Measurements from ENCODE around the gene SYNPR.

The SYNPR gene

GRCh38 chr3:63597019-63597418 lies 318.9 kb downstream of the SYNPR start:
- H3K4me3 ChIP-seq (replicated peaks; ENCODE audit: low read depth, low read length) = no peak overlapping the region
- TF ChIP-seq, protein P1, sequence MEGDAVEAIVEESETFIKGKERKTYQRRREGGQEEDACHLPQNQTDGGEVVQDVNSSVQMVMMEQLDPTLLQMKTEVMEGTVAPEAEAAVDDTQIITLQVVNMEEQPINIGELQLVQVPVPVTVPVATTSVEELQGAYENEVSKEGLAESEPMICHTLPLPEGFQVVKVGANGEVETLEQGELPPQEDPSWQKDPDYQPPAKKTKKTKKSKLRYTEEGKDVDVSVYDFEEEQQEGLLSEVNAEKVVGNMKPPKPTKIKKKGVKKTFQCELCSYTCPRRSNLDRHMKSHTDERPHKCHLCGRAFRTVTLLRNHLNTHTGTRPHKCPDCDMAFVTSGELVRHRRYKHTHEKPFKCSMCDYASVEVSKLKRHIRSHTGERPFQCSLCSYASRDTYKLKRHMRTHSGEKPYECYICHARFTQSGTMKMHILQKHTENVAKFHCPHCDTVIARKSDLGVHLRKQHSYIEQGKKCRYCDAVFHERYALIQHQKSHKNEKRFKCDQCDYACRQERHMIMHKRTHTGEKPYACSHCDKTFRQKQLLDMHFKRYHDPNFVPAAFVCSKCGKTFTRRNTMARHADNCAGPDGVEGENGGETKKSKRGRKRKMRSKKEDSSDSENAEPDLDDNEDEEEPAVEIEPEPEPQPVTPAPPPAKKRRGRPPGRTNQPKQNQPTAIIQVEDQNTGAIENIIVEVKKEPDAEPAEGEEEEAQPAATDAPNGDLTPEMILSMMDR (IDR thresholded peaks at IDR 0.05; ENCODE audit: low read length, missing control alignments) = no peak
- no peak for DNase-seq (ENCODE audit: low read depth)

DNA sequence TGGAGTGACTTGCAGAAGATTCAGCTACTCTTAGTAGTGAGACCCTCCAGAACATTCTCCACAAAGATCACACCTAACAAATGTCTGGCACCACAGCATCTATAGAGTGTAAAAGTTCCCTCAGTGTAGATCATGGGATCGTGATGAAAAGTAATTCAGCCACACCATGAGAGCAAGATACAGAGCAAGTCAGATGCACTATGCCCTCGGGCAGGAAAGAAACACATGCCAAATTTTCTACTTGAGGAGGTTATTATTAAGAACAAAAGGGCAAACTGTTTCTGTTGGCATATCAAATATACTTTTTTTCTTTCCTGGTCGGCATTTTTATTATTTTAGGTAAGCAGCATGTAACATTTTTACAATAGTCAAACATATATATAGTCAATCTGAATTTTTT lies 329.6 kb downstream of the SYNPR start:
- DNase-seq (ENCODE audit: low read depth) = no peak
- no peak overlapping the region for H3K4me3 ChIP-seq (replicated peaks; ENCODE audit: low read depth, low read length)
- TF ChIP-seq, protein P1 (IDR thresholded peaks at IDR 0.05; ENCODE audit: low read length, missing control alignments) = no peak

GRCh38 chr3:63609408-63609807 lies 331.3 kb downstream of the SYNPR start:
- TF ChIP-seq, protein P1 (IDR thresholded peaks at IDR 0.05; ENCODE audit: low read length, missing control alignments) = no peak
- DNase-seq (ENCODE audit: low read depth) = no peak

DNA sequence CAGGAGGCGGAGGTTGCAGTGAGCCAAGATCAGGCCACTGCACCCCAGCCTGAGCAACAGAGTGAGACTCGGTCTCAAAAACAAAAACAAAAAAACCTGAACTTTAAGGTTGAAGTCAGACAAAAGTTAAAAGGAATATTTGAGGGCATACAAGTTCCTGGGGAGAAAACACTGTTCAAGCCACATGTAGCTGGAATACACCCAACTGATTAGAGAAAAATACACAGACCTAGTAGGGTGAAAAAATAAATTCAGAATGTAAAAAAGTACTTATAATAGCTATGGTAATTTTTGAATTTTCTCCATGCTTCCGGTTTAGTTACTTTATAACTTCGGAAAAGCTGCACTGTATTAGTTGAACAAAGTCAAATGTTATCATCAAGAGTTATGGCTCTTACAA lies 331.7 kb downstream of the SYNPR start:
- no peak overlapping the region for H3K4me3 ChIP-seq (replicated peaks; ENCODE audit: low read depth, low read length)
- TF ChIP-seq, protein P1 (IDR thresholded peaks at IDR 0.05; ENCODE audit: low read length, missing control alignments) = no peak
- no peak for DNase-seq (ENCODE audit: low read depth)

More at GRCh38 chr3:63609408-63609807, 331.3 kb downstream of the SYNPR start:
- H3K4me3 ChIP-seq (replicated peaks; ENCODE audit: low read depth, low read length) = no peak overlapping the region

GRCh38 chr3:63611382-63611781 lies 333.3 kb downstream of the SYNPR start:
- TF ChIP-seq, protein P1 (IDR thresholded peaks at IDR 0.05; ENCODE audit: low read length, missing control alignments) = no peak
- no peak overlapping the region for H3K4me3 ChIP-seq (replicated peaks; ENCODE audit: low read depth, low read length)
- DNase-seq (ENCODE audit: low read depth) = no peak

GRCh38 chr3:63613561-63613960 lies 335.5 kb downstream of the SYNPR start:
- no peak for DNase-seq (ENCODE audit: low read depth)

GRCh38 chr3:63617391-63617790 lies 339.3 kb downstream of the SYNPR start:
- H3K4me3 ChIP-seq (replicated peaks; ENCODE audit: low read depth, low read length) = no peak overlapping the region
- DNase-seq (ENCODE audit: low read depth) = no peak
- TF ChIP-seq, protein P1 (IDR thresholded peaks at IDR 0.05; ENCODE audit: low read length, missing control alignments) = no peak

More at GRCh38 chr3:63613561-63613960, 335.5 kb downstream of the SYNPR start:
- H3K4me3 ChIP-seq (replicated peaks; ENCODE audit: low read depth, low read length) = no peak overlapping the region
- TF ChIP-seq, protein P1 (IDR thresholded peaks at IDR 0.05; ENCODE audit: low read length, missing control alignments) = no peak
